K562 (cell line): ENCODE measurements around the gene KNSTRN. TPM values are rescaled to one million over a fixed set of nuclear protein-coding genes. Genes with fewer than 3 reads are reported as not detected.

Source experiments
- ELF4 ChIP-seq: fragments of 450-650 bp; formaldehyde crosslinking; IDR thresholded peaks from 2 replicates; pipeline ENCODE4 v1.4.0; 2022; ENCODE audit warnings: missing genetic modification characterization
- EWSR1 ChIP-seq: fragments of 450-650 bp; IDR thresholded peaks from 2 replicates; pipeline ENCODE4 v1.6.1; 2018; ENCODE audit warnings: borderline replicate concordance, mild to moderate bottlenecking, low read depth, moderate library complexity; ENCODE audit not compliant: partially characterized antibody
- MXI1 ChIP-seq: IDR thresholded peaks from 2 replicates; pipeline ENCODE4 v1.6.1; 2011; ENCODE audit warnings: low read depth, mild to moderate bottlenecking, improper control_type of control experiment, low read length
- NR4A1 ChIP-seq, 2 experiments: fragments of 250-450 bp in 1 of 2; fragments of 450-650 bp in 1 of 2; sonication (Bioruptor Pico) in 1 of 2; IDR thresholded peaks; 2 replicates each; pipeline versions ENCODE4 v1.4.0 to v1.6.1; 2016 to 2020; ENCODE audit warnings: mild to moderate bottlenecking in 2 of 2, missing compliant biosample characterization in 1 of 2, missing genetic modification characterization in 1 of 2, moderate library complexity in 1 of 2
- PHB ChIP-seq: fragments of 250-450 bp; sonication (Bioruptor Pico); IDR thresholded peaks from 2 replicates; pipeline ENCODE4 v1.5.0; 2021
- SMAD4 ChIP-seq: fragments of 250-450 bp; sonication (Bioruptor Pico); conservative IDR thresholded peaks from 2 replicates; pipeline ENCODE4 v1.8.0; 2021; ENCODE audit warnings: inconsistent platforms, mild to moderate bottlenecking, moderate library complexity
- SRSF3 ChIP-seq: fragments of 200-400 bp; formaldehyde crosslinking; IDR thresholded peaks from 2 replicates; pipeline ENCODE4 v1.6.1; 2016; ENCODE audit warnings: mild to moderate bottlenecking, low read length, moderate library complexity; ENCODE audit not compliant: insufficient read depth
- XRCC4 ChIP-seq: IDR thresholded peaks from one replicate; pipeline ENCODE4 v1.6.1; 2011; ENCODE audit not compliant: insufficient read depth, insufficient read length; ENCODE audit errors: extremely low read depth
- ZBTB17 ChIP-seq: fragments of 450-650 bp; formaldehyde crosslinking; IDR thresholded peaks from 2 replicates; pipeline ENCODE4 v1.4.0; 2020; ENCODE audit warnings: mild to moderate bottlenecking
- ZKSCAN3 ChIP-seq: fragments of 250-450 bp; sonication (Bioruptor Pico); IDR thresholded peaks from 2 replicates; pipeline ENCODE4 v1.4.0; 2020
- ZNF24 ChIP-seq: fragments of 450-650 bp; IDR thresholded peaks from 2 replicates; pipeline ENCODE4 v1.6.1; 2016
- polyA plus RNA-seq, 8 experiments: library from polyadenylated mRNA; depleted of rRNA in 4 of 8; stranded (reverse) in 5 of 8; unstranded in 3 of 8; fragments of >200 nt; fragmentation: Nextera tagmentation in 2 of 8; fragmentation: Illumina TruSeq in 1 of 8; extraction: Ambion mirVana in 2 of 8; extraction: Trizol in 1 of 8; gene quantifications; 2 replicates each; pipeline versions ENCODE4 v1.2.1 to v1.2.3, GENCODE V29; 2011 to 2014; ENCODE audit warnings: inconsistent platforms in 1 of 8, missing spikeins in 1 of 8
- total RNA-seq, 7 experiments: library from RNA; depleted of rRNA in 6 of 7; stranded (reverse); fragments of >200 nt in 6 of 7; fragmentation: Illumina TruSeq in 2 of 7; extraction: Trizol in 2 of 7; gene quantifications; 2 replicates each; pipeline versions ENCODE4 v1.2.1 to v1.2.3, GENCODE V29; 2011 to 2021; ENCODE audit warnings: low replicate concordance in 1 of 7
- TF ChIP-seq, protein P1 (sequence below): fragments of 450-650 bp; IDR thresholded peaks from 2 replicates; pipeline ENCODE4 v1.6.1; 2017; ENCODE audit warnings: antibody characterized with exemption, mild to moderate bottlenecking
- TF ChIP-seq, protein P2 (sequence below): sonication (generic); formaldehyde crosslinking; IDR thresholded peaks from 2 replicates; pipeline ENCODE4 v1.9.0; 2022; ENCODE audit warnings: mild to moderate bottlenecking, missing genetic modification reagents
- TF ChIP-seq, protein P3 (sequence below): fragments of 200-800 bp; sonication (Bioruptor generic); IDR thresholded peaks from 2 replicates; pipeline ENCODE4 v1.6.1; 2017; ENCODE audit warnings: missing genetic modification characterization, missing compliant biosample characterization
- TF ChIP-seq, protein P4 (sequence below): fragments of 250-450 bp; sonication (Bioruptor Pico); IDR thresholded peaks from 2 replicates; pipeline ENCODE4 v1.4.0; 2020; ENCODE audit warnings: mild to moderate bottlenecking
- TF ChIP-seq, protein P5 (sequence below): fragments of 250-450 bp; sonication (Bioruptor Pico); IDR thresholded peaks from 2 replicates; pipeline ENCODE4 v1.8.0; 2021; ENCODE audit warnings: moderate library complexity, mild to moderate bottlenecking, inconsistent platforms
- TF ChIP-seq, protein P6 (sequence below): sonication (generic); formaldehyde crosslinking; IDR thresholded peaks from 2 replicates; pipeline ENCODE4 v1.8.0; 2022; ENCODE audit warnings: mild to moderate bottlenecking, missing genetic modification reagents

Gene KNSTRN
- total and polyA plus RNA-seq, 9 of the 15 experiments (the other 6 are each of a cell fraction or from before 2014, with no cell fraction given) = 48.7 to 88.2 (median 66.3) TPM

DNA sequence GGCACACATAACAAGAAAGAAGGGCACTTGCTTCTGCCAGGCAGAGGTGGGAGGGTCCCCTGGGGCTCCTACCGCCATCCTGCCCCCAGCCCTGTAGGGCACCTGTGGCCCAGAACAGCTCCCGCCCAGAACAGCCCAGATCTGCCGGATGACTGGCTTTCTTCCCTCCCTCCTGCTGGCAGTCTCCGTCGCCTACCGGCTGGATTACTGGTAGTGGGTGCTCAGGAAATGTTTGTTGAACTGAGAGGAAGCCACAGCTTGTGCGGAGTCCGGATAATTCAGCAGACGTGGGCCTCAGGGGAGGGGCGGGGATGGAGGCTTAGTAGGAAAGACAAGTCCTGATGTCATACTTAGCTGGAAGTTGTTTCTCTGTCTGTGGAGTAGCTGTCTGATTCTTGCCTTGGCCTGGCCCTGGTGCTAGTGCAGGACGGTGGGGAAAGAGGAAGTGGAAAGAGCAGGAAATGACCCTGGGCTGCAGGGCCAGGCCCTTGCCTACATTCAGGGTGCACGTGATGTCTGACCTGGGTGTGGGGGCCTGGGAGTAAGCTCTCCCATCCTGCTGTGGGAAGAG lies 48.5 kb upstream of the KNSTRN start (continued):
- TF ChIP-seq, protein P1, sequence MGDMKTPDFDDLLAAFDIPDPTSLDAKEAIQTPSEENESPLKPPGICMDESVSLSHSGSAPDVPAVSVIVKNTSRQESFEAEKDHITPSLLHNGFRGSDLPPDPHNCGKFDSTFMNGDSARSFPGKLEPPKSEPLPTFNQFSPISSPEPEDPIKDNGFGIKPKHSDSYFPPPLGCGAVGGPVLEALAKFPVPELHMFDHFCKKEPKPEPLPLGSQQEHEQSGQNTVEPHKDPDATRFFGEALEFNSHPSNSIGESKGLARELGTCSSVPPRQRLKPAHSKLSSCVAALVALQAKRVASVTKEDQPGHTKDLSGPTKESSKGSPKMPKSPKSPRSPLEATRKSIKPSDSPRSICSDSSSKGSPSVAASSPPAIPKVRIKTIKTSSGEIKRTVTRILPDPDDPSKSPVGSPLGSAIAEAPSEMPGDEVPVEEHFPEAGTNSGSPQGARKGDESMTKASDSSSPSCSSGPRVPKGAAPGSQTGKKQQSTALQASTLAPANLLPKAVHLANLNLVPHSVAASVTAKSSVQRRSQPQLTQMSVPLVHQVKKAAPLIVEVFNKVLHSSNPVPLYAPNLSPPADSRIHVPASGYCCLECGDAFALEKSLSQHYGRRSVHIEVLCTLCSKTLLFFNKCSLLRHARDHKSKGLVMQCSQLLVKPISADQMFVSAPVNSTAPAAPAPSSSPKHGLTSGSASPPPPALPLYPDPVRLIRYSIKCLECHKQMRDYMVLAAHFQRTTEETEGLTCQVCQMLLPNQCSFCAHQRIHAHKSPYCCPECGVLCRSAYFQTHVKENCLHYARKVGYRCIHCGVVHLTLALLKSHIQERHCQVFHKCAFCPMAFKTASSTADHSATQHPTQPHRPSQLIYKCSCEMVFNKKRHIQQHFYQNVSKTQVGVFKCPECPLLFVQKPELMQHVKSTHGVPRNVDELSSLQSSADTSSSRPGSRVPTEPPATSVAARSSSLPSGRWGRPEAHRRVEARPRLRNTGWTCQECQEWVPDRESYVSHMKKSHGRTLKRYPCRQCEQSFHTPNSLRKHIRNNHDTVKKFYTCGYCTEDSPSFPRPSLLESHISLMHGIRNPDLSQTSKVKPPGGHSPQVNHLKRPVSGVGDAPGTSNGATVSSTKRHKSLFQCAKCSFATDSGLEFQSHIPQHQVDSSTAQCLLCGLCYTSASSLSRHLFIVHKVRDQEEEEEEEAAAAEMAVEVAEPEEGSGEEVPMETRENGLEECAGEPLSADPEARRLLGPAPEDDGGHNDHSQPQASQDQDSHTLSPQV = 0 out of 2 replicates have a peak, but pooled peaks have one; percentile 40
- TF ChIP-seq, protein P2, sequence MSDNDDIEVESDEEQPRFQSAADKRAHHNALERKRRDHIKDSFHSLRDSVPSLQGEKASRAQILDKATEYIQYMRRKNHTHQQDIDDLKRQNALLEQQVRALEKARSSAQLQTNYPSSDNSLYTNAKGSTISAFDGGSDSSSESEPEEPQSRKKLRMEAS (CRISPR knock-in tag) = peak; percentile 80; the same call in 1 of the 2 replicates
- TF ChIP-seq MXI1 = no peak
- no peak for TF ChIP-seq ZKSCAN3 (CRISPR knock-in tag)
- TF ChIP-seq ZNF24 = no peak
- TF ChIP-seq, protein P3, sequence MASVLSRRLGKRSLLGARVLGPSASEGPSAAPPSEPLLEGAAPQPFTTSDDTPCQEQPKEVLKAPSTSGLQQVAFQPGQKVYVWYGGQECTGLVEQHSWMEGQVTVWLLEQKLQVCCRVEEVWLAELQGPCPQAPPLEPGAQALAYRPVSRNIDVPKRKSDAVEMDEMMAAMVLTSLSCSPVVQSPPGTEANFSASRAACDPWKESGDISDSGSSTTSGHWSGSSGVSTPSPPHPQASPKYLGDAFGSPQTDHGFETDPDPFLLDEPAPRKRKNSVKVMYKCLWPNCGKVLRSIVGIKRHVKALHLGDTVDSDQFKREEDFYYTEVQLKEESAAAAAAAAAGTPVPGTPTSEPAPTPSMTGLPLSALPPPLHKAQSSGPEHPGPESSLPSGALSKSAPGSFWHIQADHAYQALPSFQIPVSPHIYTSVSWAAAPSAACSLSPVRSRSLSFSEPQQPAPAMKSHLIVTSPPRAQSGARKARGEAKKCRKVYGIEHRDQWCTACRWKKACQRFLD = peak; percentile 72; the same call in 1 of the 2 replicates
- TF ChIP-seq, protein P4, sequence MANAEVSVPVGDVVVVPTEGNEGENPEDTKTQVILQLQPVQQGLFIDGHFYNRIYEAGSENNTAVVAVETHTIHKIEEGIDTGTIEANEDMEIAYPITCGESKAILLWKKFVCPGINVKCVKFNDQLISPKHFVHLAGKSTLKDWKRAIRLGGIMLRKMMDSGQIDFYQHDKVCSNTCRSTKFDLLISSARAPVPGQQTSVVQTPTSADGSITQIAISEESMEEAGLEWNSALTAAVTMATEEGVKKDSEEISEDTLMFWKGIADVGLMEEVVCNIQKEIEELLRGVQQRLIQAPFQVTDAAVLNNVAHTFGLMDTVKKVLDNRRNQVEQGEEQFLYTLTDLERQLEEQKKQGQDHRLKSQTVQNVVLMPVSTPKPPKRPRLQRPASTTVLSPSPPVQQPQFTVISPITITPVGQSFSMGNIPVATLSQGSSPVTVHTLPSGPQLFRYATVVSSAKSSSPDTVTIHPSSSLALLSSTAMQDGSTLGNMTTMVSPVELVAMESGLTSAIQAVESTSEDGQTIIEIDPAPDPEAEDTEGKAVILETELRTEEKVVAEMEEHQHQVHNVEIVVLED = no peak
- no peak for TF ChIP-seq PHB (CRISPR knock-in tag)
- no peak for TF ChIP-seq ZBTB17 (CRISPR knock-in tag)
- no peak for TF ChIP-seq SRSF3
- TF ChIP-seq, protein P5, sequence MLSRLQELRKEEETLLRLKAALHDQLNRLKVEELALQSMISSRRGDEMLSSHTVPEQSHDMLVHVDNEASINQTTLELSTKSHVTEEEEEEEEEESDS (CRISPR knock-in tag) = no peak
- peak; percentile 77 for TF ChIP-seq SMAD4 (CRISPR knock-in tag)
- TF ChIP-seq XRCC4 = no peak
- TF ChIP-seq, protein P6, sequence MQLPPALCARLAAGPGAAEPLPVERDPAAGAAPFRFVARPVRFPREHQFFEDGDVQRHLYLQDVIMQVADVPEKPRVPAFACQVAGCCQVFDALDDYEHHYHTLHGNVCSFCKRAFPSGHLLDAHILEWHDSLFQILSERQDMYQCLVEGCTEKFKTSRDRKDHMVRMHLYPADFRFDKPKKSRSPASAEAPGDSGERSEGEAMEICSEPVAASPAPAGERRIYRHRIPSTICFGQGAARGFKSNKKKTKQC (CRISPR knock-in tag) = no peak
- no peak for TF ChIP-seq EWSR1
- no peak for TF ChIP-seq NR4A1 (CRISPR knock-in tag; IDR thresholded peaks at IDR 0.05)
- no peak for TF ChIP-seq NR4A1 (tag; IDR thresholded peaks at IDR 0.05)
- TF ChIP-seq ELF4 (CRISPR knock-in tag) = peak; percentile 9; the same call in 1 of the 2 replicates
